ENCODE results near the gene ADCK2. TPM values are rescaled to one million over a fixed set of nuclear protein-coding genes. Genes with fewer than 3 reads are reported as not detected.
"Not testable (repeated sequence)": the region's sequence is repeated elsewhere in the genome, so short reads cannot be mapped to it uniquely, and the experiment has no call there.

ADCK2 gene
- total RNA-seq, 2 experiments from 2014 or later, result 23.5 to 24.5 TPM

DNA sequence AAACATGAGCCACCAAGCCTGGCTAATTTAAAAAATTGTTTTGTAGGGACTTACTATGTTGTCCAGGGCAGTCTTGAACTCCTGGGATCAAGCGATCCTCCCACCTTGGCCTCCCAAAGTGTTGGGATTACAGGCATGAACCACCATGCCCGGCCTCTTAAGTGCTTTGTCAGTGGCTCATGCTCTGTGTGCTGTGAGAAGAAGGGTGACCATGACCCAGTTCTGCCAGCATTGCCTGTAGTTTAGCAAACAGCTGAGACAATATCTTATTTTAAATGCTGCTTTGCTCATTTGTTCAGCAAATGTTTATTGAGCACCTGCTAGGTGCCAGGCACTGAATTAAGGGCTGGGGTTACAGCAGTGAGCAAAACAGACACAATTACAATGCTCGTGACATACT is 9.0 kb downstream of the ADCK2 start:
- no peak overlapping the region for H3K4me3 Mint-ChIP-seq
- no peaks in the 10 kb centered on the region for H3K4me1 Mint-ChIP-seq
- no peaks in the 10 kb centered on the region for H3K9me3 Mint-ChIP-seq

DNA sequence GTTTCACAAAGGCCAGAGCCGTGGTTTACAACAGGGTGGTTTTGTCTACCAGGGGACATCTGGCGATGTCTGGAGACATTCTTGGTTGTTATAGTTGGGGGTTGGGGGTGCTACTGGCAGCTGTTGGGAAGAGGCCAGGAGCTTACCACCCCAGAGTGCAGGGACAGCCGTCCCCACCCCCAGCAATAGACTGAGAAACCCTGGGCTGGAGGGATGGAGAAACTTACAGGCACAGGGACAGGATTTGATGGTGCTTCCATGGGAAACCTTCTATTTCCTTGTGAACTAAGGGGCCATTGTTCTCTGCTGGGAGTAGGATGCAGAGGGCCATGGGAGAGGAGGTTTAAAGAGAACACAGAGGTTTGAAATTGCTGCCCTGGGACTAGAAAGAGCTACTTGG is 10.9 kb downstream of the ADCK2 start:
- H3K4me1 Mint-ChIP-seq, result no peaks in the 10 kb centered on the region
- H3K9me3 Mint-ChIP-seq, result no peaks in the 10 kb centered on the region
- H3K36me3 Mint-ChIP-seq, result peaks cover 14% of the 10 kb centered on the region
- no peak overlapping the region for H3K4me3 Mint-ChIP-seq
- POLR2A ChIA-PET, result interaction anchor here (1.1 kb wide), 1 partner anchor 13 kb away, joined by 3 read pairs; the partner anchor contains the start of gene NDUFB2
- no peaks in the 10 kb centered on the region for H3K27me3 Mint-ChIP-seq
- DNase-seq (no peak), ATAC-seq (ENCODE audit: low read depth) (no peak)
- no peak overlapping the region for H3K27ac Mint-ChIP-seq

More for the DNA sequence above, 9.0 kb downstream of the ADCK2 start:
- POLR2A ChIA-PET, result no interaction called here
- Mint-ChIP-seq H3K27ac (no peak overlapping the region), H3K36me3 (peaks cover 28% of the 10 kb centered on the region), H3K27me3 (no peaks in the 10 kb centered on the region)
- DNase-seq (no peak), ATAC-seq (ENCODE audit: low read depth) (no peak)

DNA sequence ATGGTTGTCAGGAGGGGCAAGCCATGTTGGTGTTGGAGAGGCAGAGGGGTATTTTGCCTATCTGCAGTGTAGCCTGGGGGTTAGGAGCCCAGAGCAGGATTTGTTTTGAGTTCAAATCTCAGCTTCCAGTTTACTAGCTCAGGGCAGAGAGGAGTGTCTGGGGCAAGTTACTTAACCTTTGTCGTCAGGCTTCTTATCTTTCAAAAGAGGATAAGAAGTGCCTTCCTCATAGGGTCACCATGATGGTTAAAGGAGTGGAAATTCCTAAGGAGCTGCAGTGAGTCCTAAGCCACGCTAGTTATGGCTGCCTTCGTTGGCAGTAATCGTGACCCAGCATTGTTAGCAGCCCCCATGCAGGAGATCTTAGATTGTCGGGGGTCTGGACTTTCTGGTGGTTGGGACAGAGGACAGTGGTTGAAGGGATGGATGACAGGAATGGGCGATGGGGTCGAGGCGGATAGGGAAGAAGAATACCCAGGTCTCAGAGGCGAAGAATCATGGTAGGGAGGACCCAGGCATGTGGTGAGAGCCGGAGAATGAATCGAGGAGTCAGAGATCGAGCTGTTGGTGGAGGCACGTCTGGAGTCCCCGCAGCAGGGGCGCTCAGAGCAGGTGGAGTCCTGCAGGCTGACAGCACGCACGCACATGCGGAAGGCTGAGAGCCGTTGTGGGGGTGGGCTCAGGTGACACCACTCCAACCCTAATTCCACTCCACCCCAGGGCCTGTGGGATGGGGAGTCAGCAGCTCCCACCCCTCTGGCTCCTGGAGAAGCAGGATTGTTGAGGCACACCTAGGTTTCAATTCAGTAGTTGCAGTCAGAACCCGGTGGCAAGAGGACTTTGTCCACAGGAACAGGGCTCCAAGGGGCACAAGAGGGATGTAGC is 11.6 kb downstream of the ADCK2 start:
- Mint-ChIP-seq H3K9me3 (no peaks in the 10 kb centered on the region), H3K27ac (no peak overlapping the region), H3K36me3 (peaks cover 9% of the 10 kb centered on the region), H3K4me3 (no peak overlapping the region), H3K27me3 (no peaks in the 10 kb centered on the region), H3K4me1 (no peaks in the 10 kb centered on the region)
- no peak for ATAC-seq (ENCODE audit: low read depth)
- POLR2A ChIA-PET, result interaction anchor here (1.1 kb wide), 1 partner anchor 12 kb away, joined by 3 read pairs; the partner anchor contains the start of gene NDUFB2
- DNase-seq, result no peak

DNA sequence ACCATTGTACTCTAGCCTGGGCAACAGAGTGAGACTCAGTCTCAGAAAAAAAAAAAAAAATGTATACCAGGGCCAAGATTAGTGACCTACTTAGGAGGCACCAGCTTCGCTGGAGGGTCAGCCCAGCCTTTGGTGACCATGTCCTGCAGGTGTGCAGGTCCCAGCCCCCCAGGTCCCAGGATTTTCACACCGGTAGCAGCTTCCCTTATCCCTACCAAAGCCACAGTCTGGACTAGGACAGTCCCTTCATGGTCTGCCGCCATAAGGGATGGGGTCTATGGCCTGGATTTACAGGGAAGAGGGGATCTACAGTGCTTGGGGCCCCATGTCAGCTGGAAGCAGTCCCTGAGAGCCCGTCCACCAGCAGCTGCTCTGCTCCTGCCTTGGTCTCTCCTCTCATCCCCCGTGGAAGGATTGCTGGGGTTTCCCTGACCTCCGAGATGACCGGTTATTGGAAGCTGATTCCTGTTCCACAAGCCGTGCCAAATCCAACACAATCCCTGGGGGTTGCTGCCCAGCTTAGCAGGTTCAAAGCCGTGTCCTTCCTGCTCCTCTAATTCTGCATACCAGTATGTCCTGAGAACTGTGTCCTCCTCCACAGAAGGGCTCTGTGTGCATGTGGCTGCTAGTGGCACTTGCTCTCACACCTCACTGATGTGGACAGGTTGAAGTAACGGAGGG is 12.8 kb downstream of the ADCK2 start:
- no peaks in the 10 kb centered on the region for H3K4me1 Mint-ChIP-seq
- no peak overlapping the region for H3K27ac Mint-ChIP-seq
- POLR2A ChIA-PET, result no interaction called here
- no peaks in the 10 kb centered on the region for H3K9me3 Mint-ChIP-seq
- H3K4me3 Mint-ChIP-seq, result no peak overlapping the region
- DNase-seq (no peak), ATAC-seq (ENCODE audit: low read depth) (no peak)
- peaks cover 7% of the 10 kb centered on the region for H3K36me3 Mint-ChIP-seq
- no peaks in the 10 kb centered on the region for H3K27me3 Mint-ChIP-seq

DNA sequence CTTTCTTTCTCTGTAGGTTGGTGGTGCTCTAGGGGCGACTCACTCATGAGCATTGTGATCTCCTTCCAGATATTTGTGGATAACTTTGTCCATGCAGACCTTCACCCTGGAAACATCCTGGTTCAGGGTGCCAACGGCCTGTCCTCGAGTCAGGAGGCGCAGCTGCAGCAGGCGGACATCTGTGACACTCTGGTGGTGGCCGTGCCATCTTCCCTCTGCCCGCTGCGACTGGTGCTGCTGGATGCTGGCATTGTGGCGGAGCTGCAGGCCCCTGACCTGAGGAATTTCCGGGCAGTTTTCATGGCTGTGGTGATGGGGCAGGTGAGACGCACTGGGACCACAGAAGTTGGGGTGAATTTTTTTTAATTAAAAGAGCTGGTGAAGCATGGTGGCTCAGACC is 14.2 kb downstream of the ADCK2 start:
- H3K27ac Mint-ChIP-seq, result no peak overlapping the region
- POLR2A ChIA-PET, result interaction anchor here (0.6 to 1.3 kb wide), 2 partner anchors 10 to 1343 kb away, joined by 3 to 4 read pairs; partner anchors contain the start of gene NDUFB2
- H3K4me3 Mint-ChIP-seq, result no peak overlapping the region
- H3K36me3 Mint-ChIP-seq, result peaks cover 10% of the 10 kb centered on the region
- no peaks in the 10 kb centered on the region for H3K9me3 Mint-ChIP-seq
- DNase-seq (no peak), ATAC-seq (ENCODE audit: low read depth) (no peak)
- no peaks in the 10 kb centered on the region for H3K4me1 Mint-ChIP-seq
- H3K27me3 Mint-ChIP-seq, result no peaks in the 10 kb centered on the region

DNA sequence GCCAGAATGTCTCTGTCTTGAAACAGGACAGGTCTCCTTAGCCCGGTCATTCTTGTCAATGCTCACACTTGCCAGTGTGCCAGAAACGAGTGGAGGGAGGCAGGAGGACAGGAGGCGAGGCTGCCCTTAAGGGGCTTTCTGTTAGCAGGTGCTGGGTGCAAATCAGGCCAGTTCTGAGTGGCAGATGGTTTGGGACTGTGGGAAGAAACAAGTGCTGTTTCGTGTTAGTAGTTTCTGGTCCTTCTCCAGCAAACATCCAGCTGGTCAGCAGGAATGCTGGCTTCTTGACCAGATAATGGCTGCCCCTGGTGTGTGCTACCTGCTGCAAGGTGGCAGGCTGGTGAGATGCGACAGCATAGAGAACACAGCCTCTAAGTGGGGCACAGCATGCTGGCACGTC is 15.6 kb downstream of the ADCK2 start:
- Mint-ChIP-seq H3K27ac (no peak overlapping the region), H3K4me1 (no peaks in the 10 kb centered on the region)
- no peak for ATAC-seq (ENCODE audit: low read depth)

DNA sequence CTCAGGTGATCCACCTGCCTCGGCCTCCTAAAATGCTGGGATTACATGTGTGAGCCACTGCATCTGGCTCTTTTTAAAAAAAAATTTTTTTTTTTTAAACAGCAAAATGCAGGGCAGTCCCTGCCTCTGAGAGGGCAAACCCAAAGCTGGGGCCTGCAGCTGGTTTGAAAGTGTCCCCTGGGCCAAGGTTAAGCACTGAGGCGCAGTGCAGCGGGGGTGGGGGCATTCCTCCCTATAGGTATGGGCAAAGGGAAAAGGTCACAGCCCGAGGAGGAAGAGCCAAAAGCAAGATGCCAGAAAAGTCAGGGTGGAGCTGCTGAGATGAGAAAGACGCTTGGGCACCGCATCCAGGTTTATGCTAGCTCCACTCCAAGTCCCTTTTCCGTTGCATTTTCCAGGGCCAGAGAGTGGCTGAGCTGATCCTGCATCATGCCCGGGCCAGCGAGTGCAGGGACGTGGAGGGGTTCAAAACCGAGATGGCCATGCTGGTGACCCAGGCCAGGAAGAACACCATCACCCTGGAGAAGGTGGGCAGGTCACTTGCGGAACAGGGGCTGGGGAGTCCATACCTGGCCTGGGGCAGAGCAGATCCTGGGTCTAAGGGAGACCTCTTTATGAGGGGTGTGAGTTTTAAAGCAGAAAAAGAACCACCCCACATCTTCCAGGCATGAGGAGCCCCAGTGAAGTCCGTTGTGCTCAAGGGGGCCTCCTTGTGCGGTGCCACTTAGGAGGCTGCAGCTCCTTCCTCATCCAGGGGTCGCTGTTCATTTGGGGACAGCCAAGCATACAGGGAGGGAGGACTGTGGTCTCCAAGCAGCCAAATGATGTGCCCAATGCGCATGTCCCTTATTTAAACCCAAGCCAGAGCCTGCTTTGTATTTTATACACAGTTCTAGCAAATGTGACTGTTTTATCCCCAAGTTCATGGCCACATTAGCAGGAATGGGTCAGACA is 16.7 kb downstream of the ADCK2 start:
- Mint-ChIP-seq H3K27ac (no peak overlapping the region), H3K4me3 (no peak overlapping the region), H3K9me3 (no peaks in the 10 kb centered on the region), H3K36me3 (peaks cover 7% of the 10 kb centered on the region), H3K4me1 (peaks cover 1% of the 10 kb centered on the region), H3K27me3 (no peaks in the 10 kb centered on the region)
- POLR2A ChIA-PET, result no interaction called here
- no peak for DNase-seq
- ATAC-seq (ENCODE audit: low read depth), result no peak

More for the DNA sequence above, 15.6 kb downstream of the ADCK2 start:
- Mint-ChIP-seq H3K9me3 (no peaks in the 10 kb centered on the region), H3K27me3 (no peaks in the 10 kb centered on the region), H3K4me3 (no peak overlapping the region), H3K36me3 (peaks cover 8% of the 10 kb centered on the region)
- POLR2A ChIA-PET, result interaction anchor here (1.3 kb wide), 1 partner anchor 8 kb away, joined by 3 read pairs; the partner anchor contains the start of gene NDUFB2
- no peak for DNase-seq

DNA sequence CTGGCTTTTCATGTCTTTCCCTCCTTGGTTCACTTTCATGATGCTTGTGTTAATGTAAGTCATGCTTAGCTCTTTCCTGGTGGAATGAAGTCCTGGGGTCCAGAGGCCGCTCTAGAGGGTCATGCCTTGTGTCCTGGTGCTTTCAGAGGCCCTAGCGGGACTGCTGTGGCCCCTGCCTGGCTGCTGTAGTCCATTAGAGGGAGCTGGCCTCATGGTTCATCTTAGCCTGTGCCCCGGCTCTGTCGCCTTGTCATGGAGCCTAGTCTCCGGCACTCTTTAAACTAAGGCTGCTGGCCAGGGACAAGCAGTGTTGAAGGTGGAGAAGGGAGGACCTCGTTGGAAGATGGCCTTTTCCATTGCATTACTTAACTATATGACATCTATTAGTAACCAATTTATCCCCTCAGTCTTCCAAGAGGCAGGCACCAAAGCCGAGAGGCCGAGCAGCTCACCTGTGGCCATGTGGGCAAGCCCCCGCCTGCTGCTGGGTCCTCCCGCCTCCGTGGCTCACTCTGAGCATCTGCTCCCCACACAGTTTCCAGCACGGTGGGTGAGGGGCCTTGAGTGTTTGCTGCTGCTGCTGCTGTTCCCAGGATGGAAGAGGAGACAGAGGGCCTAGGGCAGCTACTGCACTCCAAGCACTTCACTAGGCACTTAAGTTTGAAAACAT is 18.8 kb downstream of the ADCK2 start:
- ATAC-seq (ENCODE audit: low read depth) (no peak), DNase-seq (no peak)
- POLR2A ChIA-PET, result no interaction called here
- Mint-ChIP-seq H3K36me3 (peaks cover 5% of the 10 kb centered on the region), H3K27ac (no peak overlapping the region), H3K9me3 (no peaks in the 10 kb centered on the region), H3K4me1 (peaks cover 7% of the 10 kb centered on the region), H3K27me3 (no peaks in the 10 kb centered on the region), H3K4me3 (no peak overlapping the region)

DNA sequence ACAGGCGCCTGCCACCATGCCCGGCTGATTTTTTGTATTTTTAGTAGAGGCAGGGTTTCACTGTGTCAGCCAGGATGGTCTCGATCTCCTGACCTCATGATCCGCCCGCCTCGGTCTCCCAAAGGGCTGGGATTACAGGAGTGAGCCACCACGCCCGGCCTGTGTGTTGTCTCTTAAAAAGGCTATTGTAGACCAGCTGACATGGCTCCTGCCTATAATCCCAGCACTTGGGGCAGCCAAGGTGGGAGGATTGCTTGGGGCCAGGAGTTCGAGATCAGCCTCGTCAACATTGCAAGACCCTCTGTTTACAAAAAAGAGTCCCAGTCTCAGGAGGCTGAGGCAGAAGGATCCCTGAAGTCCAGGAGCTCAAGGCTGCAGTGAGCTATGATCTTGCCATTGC is 21.1 kb downstream of the ADCK2 start:
- H3K9me3 Mint-ChIP-seq, result not testable (repeated sequence)

DNA sequence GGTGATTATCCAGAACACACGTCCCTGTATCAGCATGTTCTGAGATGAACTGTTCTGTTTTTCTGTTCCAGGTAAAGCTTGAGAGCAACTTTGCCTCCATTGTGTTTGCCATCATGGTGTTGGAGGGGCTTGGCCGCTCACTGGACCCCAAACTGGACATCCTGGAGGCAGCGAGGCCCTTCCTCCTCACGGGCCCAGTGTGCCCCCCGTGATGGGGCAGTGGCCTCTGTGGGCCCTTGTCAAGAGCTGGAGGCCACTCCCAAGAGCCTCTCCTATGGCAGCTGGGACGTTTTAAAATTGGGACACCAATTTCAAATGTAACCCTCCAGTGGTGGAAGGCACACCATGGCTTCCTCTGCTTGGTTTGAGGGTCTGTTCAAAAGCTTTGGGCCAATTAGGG is 21.8 kb downstream of the ADCK2 start:
- DNase-seq (no peak), ATAC-seq (ENCODE audit: low read depth) (no peak)
- H3K4me3 Mint-ChIP-seq, result no peak overlapping the region
- H3K36me3 Mint-ChIP-seq, result peaks cover 12% of the 10 kb centered on the region
- peaks cover 16% of the 10 kb centered on the region for H3K4me1 Mint-ChIP-seq
- POLR2A ChIA-PET, result no interaction called here
- no peaks in the 10 kb centered on the region for H3K9me3 Mint-ChIP-seq
- H3K27ac Mint-ChIP-seq, result no peak overlapping the region
- no peaks in the 10 kb centered on the region for H3K27me3 Mint-ChIP-seq

More for the DNA sequence above, 21.1 kb downstream of the ADCK2 start:
- POLR2A ChIA-PET; H3K27ac Mint-ChIP-seq; DNase-seq; H3K4me3 Mint-ChIP-seq; ATAC-seq (ENCODE audit: low read depth); H3K27me3 Mint-ChIP-seq: not testable (repeated sequence)
- Mint-ChIP-seq H3K36me3 (peaks cover 12% of the 10 kb centered on the region), H3K4me1 (peaks cover 14% of the 10 kb centered on the region)

DNA sequence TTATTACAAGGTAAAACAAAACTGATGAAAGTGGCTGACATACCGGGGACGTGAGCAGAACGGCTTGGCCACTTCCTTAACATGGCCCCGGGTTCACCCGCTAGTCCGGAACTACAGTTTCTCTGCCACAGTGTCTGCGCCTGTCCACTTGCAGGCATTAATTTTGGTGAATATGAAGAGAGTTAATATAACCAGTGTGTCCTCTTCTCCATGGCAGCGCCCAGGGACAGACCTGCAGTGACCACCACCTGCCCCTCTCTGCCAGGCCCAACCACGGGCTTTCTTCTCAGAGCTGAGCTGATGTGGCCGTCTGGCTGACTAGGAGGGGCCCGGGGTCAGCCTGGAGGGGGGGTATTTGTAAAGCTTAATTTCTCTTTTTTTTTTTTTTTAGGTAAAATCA is 22.6 kb downstream of the ADCK2 start:
- H3K4me1 Mint-ChIP-seq, result peaks cover 21% of the 10 kb centered on the region
- DNase-seq (no peak), ATAC-seq (ENCODE audit: low read depth) (no peak)
- POLR2A ChIA-PET, result no interaction called here
- H3K27ac Mint-ChIP-seq, result no peak overlapping the region
- H3K4me3 Mint-ChIP-seq, result no peak overlapping the region
- peaks cover 12% of the 10 kb centered on the region for H3K36me3 Mint-ChIP-seq
- no peaks in the 10 kb centered on the region for H3K9me3 Mint-ChIP-seq
- H3K27me3 Mint-ChIP-seq, result no peaks in the 10 kb centered on the region

DNA sequence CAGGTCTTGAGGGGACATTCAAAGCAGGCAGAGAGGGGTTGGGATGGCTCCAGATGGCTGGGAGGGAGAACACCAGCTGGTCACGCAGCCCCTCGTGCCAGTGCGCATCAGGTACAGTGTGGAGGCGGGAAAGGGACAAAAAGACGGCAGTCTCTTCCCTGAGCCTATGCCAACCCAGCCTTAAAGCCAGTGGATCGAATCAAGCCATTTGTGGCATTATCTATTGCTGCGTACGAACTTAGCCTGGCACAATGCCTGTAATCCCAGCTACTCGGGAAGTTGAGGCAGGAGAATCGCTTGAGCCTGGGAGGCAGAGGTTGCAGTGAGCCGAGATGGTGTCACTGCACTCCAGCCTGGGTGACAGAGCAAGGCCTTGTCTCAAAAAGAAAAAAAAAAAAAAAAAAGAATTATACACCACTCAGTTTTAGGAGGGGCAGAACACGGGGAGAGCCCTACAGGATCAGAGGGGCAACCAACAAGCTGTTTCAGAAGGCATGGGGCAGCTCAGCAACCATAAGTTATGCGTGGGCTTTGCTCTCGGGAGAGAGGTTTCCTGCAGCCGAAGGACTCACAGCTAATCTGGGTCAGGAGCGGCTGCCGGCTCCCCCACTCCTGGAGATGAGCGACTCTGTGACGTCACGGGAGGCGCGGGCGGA is 23.4 kb downstream of the ADCK2 start:
- POLR2A ChIA-PET, result interaction anchor here (0.7 to 1.3 kb wide), 6 partner anchors 9 to 58 kb away, joined by 3 to 6 read pairs (median 3); no protein-coding TSS in a partner anchor
- Mint-ChIP-seq H3K36me3 (peaks cover 8% of the 10 kb centered on the region), H3K9me3 (no peaks in the 10 kb centered on the region), H3K4me1 (peaks cover 21% of the 10 kb centered on the region), H3K27me3 (no peaks in the 10 kb centered on the region), H3K27ac (peak overlapping the region; percentile 94), H3K4me3 (peak overlapping the region; percentile 90)
- DNase-seq, result no peak
- peak; percentile 10 for ATAC-seq (ENCODE audit: low read depth)

All from activated naive CD8-positive, alpha-beta T cell treated with anti-CD3 and anti-CD28 coated beads, Interleukin-2, amount 10 ng/mL, durations not matched to agents 7 days and 5 days (primary cell).